GM21423 (cell line): ENCODE results near the gene SKP1.

Source experiments
- ATAC-seq: cut with Tn5 transposase; IDR thresholded peaks from one replicate; pipeline ENCODE4 v1.9.1; 2021; ENCODE audit warnings: mild to moderate bottlenecking, moderate library complexity; ENCODE audit not compliant: unreplicated experiment

Gene SKP1

DNA sequence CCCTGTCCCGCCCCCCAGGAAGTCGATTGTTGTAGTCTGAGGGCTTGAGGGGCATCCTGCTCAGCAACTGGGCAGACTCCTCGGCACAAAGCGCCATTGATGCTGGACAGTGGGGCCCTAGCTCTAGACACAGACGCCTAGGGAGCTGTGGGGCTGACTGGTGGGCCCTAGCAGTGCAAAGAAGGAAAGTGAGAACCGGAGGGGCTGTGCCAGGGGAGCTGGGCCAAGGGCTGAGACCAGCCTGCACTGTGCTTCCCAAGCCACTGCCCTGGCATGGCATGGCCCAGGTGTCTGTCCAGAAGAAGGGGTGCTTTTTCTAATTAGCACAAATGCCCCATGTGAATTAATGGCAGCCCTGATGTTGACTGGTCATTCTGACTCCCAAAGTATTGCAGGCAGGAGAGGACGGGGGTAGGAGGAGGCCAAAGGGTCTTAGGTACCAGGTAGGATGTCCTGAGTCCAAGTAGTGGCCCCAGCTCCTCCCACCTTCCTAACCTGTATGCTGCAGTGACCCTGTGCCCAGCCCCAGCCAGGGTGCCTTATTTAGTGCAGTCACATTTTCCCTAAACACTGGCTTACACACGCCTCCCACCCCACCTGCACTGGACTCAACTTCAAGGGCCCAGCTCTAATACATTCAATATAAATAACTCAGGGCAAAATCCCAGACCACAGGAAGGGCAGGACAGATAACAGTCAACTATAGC is 46.4 kb downstream of the SKP1 start:
- no peak for ATAC-seq

DNA sequence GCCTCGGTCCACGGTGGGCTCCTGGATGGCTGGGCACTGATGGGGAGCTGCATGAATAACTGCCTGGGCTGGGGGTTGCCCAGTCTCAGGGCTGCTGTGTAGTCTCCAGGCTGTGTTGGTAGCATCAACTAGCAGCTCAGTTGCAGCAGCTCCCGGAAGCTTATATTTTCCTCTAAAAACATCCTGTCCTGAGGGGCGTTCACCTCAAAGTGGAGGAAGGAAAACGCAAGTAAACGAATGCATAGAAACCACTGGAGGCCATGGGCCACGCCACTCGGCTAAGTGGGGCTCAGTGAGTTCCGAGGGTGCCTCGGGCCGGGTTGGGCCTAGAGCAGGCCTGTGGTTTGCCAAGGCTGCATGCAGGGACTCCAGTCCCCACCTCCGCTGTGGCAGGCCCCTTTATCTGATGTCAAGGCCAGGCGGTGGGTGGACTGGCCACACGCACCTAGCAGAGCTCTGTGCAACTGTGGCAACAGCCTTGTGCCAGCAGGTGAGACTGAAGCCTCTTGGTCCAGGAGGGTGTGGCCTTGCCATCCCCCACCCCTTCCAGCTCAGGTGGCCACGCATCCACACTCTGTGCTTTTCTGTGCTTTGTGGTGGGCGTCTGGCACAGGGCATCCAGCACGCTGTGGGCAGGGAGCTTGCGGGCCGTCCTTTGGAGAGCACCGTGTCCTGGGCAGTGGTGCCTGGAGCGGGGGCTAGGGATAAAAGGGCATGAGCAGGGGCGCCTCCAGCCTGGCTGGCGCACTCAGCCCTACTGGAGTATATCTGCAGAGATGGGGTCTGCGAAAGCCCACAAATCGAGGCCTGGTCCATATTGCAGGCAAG is 47.1 kb downstream of the SKP1 start:
- no peak for ATAC-seq

DNA sequence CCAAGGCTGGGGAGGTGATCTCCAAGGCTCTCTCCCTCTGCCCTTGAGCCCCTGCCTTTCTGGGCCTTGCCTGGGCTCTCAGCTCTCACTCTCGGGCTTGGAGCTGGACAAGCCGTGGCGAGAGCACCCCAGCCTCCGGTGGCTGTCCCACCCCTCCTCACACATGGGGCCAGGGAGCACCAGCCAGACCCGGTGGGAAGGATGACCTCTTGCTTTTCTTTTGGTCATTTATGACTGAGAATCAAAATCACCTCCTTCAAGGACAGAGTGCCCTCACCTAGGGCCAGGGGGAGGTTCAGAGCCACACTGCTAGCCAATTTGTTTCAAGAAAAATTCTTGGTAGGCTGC is 48.1 kb downstream of the SKP1 start:
- no peak for ATAC-seq

DNA sequence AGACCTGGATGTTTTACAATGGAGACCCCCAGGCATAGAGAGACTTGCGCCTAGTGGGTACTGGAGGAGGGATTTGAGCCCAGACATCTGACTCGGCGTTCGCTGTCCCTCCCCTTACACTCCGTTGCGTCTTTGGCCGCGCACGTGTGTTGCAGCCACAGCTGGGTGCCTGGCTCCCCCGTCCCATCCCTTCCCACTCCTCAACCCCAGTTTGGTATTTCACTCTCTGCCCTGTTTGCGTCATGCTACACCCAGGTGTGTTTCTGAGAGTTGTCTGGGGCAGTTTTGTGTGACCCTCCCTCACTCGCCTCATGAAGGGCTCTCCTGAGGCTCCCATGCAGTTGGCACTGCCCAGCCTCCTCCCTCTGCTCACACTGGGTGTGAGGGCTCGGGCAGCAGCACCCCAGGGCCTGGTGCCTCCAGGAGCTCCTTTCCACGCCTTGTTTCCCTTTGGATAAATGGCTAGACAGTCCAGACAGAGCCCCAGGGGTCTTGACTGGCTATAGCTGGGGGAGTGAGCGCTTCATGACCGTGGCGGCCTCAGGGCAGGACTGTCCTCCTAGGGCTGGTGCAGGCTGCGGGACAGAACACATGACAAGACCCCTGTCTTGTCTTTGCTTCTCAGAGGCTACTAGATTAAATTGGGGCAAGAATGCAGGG is 48.6 kb downstream of the SKP1 start:
- ATAC-seq = no peak

DNA sequence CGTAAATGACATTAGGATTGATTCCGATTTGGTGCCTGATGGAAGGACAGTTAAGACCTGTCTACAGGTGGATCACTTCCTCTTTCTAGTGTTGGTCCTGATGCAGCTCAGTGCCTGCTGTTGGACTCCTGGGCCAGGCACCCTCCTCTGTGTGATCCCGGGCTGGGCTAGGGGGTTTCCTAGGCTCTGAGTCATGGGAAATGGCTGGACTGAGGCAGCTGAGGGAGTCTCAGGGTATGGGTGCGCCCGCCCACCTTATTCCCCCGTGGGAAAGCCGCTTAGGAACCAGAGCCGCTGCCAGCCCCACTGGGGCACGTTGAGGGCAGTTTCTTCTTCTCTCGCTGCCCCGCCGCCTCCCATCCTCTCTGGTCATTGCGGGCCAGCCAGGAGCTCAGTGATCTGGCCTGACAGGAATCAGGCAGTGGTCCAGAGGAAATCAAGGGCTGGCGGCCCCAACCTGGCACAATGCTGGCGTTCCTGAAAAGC is 49.3 kb downstream of the SKP1 start:
- ATAC-seq = peak; percentile 39

DNA sequence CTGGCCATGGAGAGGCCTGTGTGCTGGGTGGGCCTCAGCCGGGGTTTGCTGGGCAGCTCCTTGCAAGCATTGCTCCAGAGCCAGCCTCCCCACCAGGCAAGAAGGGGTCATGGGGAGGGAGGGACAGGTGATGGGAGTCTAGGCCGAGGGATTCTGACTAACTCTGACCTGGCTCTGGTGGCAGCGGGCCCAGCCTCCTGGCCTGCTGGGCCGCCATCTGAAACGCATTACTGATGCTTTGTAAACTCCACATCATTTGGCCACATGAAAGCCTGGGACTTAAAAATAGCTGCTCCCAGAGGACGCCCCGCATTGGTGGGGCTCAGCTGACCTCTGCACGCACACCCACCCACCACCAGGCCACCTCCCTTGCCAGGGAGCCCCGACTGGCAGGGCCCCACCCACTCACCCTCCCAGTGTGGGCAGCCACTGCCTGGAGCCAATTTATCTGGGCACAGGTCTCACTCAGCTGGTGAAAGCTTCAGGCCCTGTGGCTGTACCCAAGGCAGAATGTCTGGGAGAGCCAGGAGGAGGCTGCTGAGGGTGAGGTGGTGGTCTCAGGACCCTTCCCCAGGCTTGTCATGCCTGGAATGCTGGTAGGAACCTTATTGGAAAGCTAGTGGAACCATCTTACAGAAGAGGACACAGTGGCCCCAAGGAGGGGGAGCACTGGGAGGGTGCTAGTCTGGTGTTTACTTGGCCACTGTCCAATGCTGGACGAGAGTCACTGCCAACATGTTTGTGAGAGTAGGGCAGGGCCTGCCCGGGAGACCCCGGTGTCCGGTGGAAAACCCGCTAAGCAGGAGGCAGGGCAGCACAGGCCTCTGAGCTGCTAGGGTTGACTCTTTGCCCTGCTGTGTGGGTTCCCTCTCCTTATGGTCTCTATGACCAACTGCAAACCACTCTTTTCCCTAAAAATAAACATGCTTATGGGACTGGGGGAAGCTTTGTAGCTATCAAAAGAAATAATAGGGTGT is 51.4 kb downstream of the SKP1 start:
- ATAC-seq = no peak

DNA sequence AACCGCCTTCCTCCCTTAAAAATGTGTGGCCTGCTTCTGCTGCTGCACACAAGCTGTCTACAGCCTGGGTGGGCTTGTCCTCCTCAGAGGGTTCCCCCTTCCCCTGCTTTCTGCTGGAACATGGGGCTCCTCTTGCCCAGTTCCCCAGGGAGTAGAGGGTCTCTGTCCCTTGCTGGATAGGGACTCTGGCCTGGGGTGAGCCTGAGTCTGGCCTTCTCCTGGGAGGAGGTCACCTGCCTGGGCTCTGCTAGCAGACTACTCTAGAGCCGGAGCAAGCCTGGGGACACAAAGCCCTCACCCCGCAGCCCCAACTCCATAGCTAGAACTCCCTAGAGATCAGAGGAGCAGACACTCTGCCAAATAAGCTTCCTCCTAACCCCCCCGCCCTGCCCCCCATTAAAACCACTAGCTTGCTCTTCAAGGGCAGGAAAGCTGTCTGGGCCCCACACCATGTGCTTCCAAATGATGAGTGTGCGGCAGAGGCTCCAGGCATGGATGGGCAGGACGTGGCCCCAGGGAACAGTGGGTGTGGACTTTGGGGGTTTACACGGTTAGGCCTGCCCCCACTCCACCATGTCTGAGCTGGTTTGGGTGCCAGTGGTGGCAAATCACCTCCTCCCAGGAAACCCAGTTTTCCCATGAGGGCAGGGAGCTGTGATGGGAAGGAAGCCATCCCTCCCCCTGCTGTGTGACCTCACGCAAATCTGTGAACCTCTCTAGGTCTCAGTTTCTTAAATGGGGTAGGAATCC is 52.3 kb downstream of the SKP1 start:
- ATAC-seq = no peak

DNA sequence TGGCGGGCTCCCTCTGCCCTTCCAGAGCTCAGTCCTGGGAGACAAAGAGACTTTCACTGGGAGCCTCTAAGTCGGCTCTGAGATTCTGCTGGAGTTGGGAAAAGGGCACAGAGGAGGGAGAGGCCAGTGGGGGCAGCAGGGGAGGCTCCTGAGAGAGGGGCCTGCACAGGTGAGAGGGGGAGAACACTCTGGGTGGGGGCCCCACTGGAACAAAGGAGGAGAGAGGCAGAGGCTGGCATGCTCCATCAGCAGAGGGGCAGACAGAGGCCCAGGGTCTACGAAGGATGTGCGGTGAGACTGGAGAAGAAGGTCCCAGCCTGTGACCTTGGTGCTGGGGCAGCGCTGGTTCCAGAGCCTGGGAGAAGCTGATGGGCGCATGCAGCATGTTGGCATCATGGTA is 53.4 kb downstream of the SKP1 start:
- no peak for ATAC-seq

DNA sequence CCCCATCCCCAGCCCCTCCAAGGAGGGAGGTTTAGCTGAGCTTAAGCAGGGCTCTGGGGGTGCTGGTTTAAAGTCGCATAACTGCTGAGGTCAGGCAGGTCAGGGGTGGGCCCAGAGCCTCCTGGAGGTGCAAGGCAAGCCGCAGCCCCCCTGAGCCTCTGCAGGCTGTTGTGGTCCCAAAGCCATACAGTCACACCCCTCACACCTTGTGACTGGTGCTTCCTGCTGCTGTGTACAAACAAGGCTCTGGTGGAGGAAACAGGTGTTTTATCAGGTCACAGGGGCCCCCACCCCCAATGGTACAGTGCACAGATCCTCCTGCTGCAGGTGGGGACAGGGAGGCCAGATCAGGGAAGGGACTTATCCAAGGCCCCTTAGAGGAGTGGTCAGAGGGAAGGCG is 54.2 kb downstream of the SKP1 start:
- no peak for ATAC-seq

DNA sequence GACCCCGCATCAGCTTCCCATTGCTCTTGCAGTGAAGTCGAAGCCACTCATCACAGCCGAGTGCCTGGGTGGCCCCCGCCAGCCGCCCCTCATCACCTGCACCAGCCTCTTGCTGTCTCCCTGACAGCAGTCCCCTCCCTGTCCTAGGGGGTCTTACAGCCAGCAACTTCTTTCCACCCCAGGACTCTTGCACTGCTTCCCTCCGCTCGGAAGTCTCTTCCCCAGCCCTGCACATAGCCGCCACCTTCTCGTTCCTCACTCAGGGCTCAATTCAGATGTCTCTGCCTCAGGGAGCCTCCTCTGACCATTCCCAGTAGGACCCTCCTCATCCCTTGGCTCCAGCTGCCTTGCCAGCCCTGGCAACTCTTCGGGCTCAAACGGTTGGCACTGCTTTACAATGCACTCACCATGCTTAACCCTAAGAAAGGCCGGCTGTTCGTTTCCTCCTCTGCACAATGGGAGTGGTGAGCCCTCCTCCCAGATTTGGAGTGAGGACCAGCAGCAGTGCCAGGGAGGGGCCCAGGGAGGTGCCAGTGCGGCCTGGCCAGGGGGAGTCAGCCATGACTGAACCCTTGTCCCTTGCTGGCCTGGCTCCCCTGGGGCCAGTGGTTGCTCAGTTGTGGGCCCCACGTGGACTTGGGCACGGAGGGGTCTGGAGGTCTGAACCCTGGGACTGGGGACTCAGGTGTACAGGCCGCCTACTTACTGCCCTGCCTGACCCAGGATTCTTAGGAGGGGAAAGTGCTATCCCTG is 56.2 kb downstream of the SKP1 start:
- no peak for ATAC-seq

DNA sequence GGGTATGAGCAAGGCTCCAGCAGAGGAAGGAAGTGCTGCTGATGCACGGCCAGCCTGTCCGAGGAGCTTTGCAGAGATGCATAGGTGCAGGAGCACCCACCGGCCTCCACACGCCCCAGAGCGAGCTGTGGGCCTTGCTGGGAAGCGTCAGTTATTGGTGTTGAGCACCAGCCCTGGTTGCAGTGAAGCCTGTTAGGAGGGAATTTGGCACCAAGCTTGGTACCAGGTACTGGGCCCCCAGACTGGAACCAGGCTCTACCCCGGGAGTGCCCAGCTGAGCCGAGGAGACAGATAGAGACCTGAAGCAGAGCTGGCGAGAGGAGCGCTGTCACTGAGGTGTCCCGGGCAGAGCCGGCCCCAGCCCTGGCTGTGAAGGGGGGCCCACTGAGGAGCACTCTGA is 57.0 kb downstream of the SKP1 start:
- ATAC-seq = no peak

DNA sequence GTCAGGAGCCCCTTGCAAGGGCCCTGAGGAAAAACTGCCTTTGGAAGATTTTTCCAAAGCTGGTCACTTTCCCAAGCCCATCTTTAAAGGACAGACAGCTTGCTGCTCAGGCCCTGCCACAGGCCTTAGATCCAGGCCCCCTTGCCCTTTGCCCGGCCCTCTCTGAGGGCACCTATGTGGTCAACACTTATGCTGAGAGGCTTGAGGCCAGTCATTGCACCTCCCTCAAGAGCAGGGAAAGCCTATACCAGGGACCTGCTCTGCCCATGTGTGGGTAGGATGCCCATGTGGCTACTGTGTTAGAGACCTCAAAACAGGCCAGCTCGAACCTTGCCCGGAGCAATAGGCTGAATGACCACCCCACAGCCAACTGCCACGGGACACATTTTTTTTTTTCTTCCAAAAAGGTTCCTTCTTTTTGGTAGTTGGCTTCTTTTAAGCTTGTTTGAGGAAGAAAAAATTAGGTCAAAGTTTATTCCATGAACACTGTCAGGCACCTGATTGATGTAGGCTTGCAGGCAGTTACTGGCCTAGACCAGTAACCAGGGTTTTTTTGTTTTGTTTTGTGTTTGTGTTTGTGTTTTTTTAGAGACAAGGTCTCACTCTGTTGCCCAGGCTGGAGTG is 58.4 kb downstream of the SKP1 start:
- no peak for ATAC-seq

DNA sequence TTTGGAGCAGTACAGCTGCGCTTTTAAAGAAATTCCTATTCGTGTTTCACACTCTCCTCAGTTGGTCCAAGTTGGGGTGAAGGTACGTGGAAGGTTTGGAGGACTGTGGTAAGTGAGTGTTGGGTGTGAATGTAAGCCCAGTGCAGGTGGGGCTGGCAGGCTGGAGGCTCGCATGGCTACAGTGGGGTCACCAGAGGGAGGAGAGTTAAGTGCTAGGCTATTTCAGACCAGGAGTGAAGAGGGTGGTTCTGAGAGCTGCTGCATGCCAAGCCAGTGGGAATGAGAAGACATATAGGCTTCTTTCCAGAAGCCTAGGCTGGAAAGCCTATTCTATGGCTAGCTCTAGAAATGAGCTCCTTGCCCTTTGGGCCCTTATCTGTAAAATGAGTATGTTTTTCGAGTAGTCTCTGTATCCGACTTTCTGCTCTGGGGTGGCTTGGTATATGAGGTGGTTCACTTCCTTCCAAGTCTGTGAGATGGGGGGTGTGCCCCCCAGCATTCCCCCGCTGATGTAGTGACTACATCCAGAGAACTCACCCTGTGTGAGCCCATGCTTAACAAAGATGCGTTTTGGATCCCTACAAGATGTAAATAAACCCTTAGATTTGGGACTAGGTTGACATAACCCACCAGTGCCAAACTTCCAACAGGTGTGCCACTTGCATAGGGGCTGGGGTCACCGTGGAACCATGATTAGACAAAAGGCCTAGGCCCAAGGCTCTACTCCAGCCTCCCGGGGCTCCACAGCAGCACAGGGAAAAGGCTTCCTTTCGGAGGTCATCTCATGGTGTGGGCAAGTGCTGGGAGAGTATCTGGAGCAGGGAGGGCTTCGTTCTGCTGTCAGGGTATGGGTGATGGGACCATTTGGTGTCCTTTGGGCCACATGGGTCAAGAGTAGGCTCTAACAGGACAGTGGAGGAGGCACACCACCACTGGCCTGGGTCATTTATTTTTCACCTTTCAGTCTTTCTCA is 59.7 kb downstream of the SKP1 start:
- no peak for ATAC-seq

DNA sequence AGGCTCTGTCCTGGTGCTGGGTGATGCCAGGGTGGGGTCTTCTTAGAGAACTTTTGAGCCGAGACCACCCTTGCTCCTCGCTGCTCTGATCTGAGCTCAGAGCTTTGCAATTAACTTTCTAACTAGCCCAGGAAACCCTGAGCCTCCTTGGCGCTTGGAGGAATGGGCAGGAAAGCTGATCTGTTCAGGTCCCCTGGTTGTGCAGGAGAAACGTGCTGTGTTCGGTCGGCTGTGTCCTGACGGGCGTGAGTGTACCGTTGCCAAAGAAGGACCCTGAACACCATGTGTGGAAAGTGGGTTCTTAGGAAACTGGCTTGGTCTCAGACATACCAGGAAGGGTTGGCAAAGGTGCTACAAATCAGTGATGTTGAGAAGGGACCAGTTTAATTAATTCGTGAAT is 60.5 kb downstream of the SKP1 start:
- no peak for ATAC-seq

DNA sequence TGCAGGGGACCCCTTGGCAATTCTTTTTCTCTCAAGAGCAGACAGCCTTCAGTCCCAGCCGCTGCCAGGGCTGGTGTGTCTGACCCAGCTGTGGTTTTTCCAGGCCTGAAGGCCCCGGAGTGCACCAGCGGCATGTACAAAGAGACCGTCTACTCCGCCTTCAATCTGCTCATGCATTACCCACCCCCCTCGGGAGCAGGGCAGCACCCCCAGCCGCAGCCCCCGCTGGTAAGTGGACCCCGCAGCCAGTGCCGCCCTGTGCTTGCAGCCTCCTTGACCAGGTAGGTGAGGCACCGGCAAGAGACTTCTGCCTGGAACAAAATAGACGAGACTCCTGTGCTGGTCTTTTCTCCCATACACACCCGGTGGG is 61.0 kb downstream of the SKP1 start:
- ATAC-seq = no peak

DNA sequence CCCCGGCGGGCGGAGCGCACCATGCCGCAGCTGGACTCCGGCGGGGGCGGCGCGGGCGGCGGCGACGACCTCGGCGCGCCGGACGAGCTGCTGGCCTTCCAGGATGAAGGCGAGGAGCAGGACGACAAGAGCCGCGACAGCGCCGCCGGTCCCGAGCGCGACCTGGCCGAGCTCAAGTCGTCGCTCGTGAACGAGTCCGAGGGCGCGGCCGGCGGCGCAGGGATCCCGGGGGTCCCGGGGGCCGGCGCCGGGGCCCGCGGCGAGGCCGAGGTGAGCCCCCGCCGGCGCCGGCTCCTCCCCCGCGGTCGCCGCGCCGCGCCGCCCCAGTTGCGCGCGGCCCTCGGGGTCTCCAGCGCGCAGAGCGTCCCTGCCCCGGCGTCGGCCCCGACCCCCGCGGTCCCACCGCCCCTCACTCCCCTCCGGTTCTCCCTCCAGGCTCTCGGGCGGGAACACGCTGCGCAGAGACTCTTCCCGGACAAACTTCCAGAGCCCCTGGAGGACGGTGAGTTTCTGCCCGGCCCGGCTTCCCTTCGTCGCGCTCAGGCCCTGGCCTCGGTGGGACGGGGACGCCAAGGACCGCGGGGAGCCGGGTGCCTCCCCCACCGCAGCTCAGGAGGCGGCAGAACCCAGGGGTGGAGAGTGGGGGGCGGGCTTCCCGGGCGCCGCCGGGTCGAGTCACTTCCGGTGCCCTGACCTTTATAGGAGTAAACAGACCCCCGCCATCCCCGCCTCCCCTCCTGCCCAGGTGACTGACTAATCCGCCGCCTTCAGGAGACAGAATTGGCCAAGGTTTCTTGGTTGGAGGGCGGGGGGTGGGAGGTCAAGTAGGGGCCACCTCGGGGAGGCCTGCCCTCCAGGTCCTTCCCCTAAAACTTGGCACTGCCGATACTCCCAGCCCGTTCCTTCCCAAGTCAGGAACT is 61.6 kb downstream of the SKP1 start:
- ATAC-seq = peak; percentile 2
